NCI-H2196 (cell line): ENCODE data around the gene PRDX5.

ENCODE experiments used
- DNase-seq: peaks from one replicate; lab custom pipeline; 2025; ENCODE audit not compliant: unreplicated experiment; lab: John Stamatoyannopoulos, UW

The PRDX5 gene

GRCh38 chr11:64343767-64344559 is 26.0 kb downstream of the PRDX5 start:
- DNase-seq = peak; percentile 29

DNA sequence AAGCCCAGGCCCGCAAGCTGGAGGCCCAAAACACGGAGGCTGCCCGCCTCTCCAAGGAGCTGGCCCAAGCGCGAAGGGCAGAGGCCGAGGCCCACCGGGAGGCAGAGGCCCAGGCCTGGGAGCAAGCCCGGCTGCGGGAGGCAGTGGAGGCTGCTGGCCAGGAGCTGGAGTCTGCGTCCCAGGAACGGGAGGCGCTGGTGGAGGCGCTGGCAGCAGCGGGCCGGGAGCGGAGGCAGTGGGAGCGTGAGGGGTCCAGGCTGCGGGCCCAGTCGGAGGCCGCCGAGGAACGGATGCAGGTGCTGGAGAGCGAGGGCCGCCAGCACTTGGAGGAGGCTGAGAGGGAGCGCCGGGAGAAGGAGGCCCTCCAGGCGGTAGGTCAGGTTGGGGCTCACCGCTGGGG is 26.9 kb downstream of the PRDX5 start:
- DNase-seq = no peak

- no peak for DNase-seq
Measured at GRCh38 chr11:64347193-64347867, 29.4 kb downstream of the PRDX5 start.

- peak; percentile 49 for DNase-seq
Measured at GRCh38 chr11:64348383-64349024, 30.6 kb downstream of the PRDX5 start.

- no peak for DNase-seq
Measured at GRCh38 chr11:64349025-64349387, 31.1 kb downstream of the PRDX5 start.

GRCh38 chr11:64349404-64349803 is 31.5 kb downstream of the PRDX5 start:
- no peak for DNase-seq

- no peak for DNase-seq
Measured at GRCh38 chr11:64351136-64351631, 33.3 kb downstream of the PRDX5 start.

GRCh38 chr11:64352099-64352994 is 34.4 kb downstream of the PRDX5 start:
- peak; percentile 46 for DNase-seq

DNA sequence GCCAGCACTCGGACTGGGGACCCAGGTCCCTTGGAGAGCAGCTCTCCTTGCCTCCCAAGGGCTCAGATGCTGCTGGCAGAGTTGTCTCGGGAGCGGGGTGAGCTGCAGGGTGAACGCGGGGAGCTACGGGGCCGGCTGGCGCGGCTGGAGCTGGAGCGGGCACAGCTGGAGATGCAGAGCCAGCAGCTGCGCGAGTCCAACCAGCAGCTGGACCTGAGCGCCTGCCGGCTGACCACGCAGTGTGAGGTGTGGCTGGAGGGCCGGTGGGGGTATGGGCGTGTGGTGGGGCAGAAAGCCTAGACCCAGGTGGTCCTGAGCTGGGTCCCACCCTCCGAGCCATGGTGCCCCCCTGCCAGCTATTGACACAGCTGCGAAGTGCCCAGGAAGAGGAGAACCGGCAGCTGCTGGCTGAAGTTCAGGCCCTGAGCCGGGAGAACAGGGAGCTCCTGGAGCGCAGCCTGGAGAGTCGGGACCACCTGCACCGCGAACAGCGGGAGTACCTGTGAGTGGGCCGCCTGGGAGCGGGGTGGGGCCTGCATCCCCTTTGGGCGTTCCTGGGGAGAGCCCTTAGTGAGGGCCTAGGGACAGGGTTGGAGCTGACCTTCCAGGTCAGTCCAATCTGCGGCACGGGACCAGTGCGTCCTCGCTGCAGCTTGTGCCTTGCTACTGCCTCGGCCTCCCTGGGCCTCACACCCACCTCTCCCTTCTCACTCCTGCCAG is 35.2 kb downstream of the PRDX5 start:
- peak; percentile 68 for DNase-seq

GRCh38 chr11:64353715-64354506 is 36.0 kb downstream of the PRDX5 start:
- DNase-seq = no peak

GRCh38 chr11:64355078-64355940 is 37.4 kb downstream of the PRDX5 start:
- peak; percentile 71 for DNase-seq

DNA sequence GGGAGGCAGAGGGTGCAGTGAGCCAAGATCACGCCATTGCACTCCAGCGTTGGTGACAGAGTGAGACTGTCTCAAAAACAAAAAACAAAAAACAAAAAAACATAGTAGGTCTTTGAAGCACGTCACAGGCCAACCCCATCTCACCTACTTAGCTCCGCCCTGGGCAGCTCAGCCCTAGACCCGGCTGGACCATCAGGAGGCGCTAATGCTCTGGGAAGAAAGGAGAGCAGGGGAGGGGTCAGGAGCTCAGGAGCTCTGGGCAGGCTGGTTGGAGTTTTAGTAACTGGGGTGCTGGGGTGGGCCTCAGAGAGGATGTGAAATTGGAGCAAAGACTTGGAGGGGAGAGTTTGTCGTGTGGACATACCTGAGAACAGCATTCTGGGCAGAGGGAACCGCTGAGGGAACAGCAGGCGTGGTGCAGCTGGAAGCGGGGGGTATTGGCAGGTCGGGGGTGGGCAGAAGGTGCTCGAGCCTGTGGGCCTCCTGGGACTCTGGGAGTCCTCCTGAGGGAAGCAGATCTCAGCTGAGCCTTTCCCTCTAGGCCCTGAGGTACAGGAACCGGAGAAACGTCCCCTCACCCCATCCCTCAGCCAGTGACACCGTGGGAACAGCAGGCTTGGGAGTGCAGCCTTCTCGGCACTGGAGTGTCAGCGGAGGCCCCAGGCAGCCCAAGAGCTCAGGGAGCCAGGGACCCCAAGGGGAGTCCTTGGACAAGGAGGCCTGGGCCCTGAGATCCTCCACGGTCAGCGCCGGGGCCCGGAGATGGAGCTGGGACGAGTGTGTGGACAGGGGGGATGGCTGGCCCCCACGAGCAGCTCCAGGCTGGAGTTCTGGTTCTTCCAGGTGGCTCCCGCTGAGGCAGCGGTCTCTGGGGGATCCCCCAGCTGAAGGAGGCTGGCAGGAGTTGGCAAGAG is 38.8 kb downstream of the PRDX5 start:
- peak; percentile 66 for DNase-seq

- DNase-seq = no peak
Measured at GRCh38 chr11:64357446-64357845, 39.5 kb downstream of the PRDX5 start.

- no peak for DNase-seq
Measured at GRCh38 chr11:64357904-64358535, 40.1 kb downstream of the PRDX5 start.

- no peak for DNase-seq
Measured at GRCh38 chr11:64358536-64358906, 40.6 kb downstream of the PRDX5 start.

DNA sequence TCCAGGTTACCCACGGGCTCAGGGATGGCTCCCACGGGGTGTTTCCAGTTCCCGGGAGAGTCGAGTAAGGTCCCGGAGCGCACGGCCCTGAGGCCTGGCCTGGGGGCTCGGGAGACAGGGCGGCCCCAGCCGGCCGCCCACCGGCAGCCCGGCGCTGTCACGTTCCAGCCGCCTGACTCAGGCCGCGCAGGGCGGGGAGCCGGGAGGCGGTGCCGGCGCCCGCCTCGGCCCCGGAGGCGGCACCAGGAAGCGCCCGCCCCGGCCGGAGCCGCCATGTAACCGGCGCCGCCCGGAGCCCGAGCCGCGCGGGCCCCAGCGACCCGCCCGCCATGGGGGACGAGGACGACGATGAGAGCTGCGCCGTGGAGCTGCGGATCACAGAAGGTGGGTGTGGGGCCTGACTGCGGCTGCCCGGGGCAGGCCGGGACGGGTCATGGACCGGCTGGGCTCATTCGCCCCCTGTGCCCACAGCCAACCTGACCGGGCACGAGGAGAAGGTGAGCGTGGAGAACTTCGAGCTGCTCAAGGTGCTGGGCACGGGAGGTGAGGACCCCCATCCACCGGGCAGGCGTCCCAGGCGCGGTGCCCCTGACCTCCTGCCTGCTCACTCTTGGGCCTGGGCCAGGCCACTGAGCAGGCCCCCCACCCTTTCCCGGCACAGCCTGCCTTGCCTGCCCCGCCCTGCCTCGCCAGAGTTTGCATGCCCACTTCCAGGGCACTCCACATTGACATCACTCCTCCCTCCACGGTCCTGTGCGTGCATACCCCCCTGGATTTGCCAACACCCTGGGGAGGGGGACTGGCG is 41.2 kb downstream of the PRDX5 start, which contains the start of gene RPS6KA4:
TSS of gene RPS6KA4 (plus strand) at position 256 of the 805 bp plus-strand sequence. CDS start at position 330, 74 bp downstream.
- peak; percentile 61 for DNase-seq
